ENCODE data around the gene C13orf42.
"Not testable (repeated sequence)": the region's sequence is repeated elsewhere in the genome, so short reads cannot be mapped to it uniquely, and the experiment has no call there.

C13orf42 gene

GRCh38 chr13:51120873-51121272, 9.8 kb upstream of the C13orf42 start:
- not testable (repeated sequence) for DNase-seq

GRCh38 chr13:51118809-51119431, 7.8 kb upstream of the C13orf42 start:
- no peak for DNase-seq

GRCh38 chr13:51113969-51114368, 2.9 kb upstream of the C13orf42 start:
- no peak for DNase-seq

- DNase-seq = no peak
These were observed 2.3 kb upstream of the C13orf42 start for GRCh38 chr13:51113186-51113881.

- DNase-seq = no peak
These were observed 1.7 kb upstream of the C13orf42 start for GRCh38 chr13:51112771-51113170.

GRCh38 chr13:51111997-51112396, 923 bp upstream of the C13orf42 start:
- DNase-seq = no peak

GRCh38 chr13:51107996-51108395, 3.1 kb downstream of the C13orf42 start:
- DNase-seq = no peak

GRCh38 chr13:51105046-51105445, 6.0 kb downstream of the C13orf42 start:
- no peak for DNase-seq

- DNase-seq = no peak
These were observed 9.3 kb downstream of the C13orf42 start for GRCh38 chr13:51101636-51102235.

GRCh38 chr13:51097353-51098043, 13.6 kb downstream of the C13orf42 start:
- DNase-seq = no peak

GRCh38 chr13:51096131-51096530, 14.9 kb downstream of the C13orf42 start:
- DNase-seq = no peak

- no peak for DNase-seq
These were observed 17.5 kb downstream of the C13orf42 start for GRCh38 chr13:51093574-51093973.

GRCh38 chr13:51091839-51092238, 19.2 kb downstream of the C13orf42 start:
- no peak for DNase-seq

- no peak for DNase-seq
These were observed 27.4 kb downstream of the C13orf42 start for GRCh38 chr13:51083706-51084105.

- DNase-seq = not testable (repeated sequence)
These were observed 30.5 kb downstream of the C13orf42 start for GRCh38 chr13:51080478-51081065.

GRCh38 chr13:51071493-51071892, 39.6 kb downstream of the C13orf42 start:
- DNase-seq = no peak

- peak; percentile 67 for DNase-seq
These were observed 40.9 kb downstream of the C13orf42 start for GRCh38 chr13:51070005-51070649.

GRCh38 chr13:51068501-51068900, 42.6 kb downstream of the C13orf42 start:
- DNase-seq = no peak

- DNase-seq = no peak
These were observed 43.4 kb downstream of the C13orf42 start for GRCh38 chr13:51067706-51068105.

GRCh38 chr13:51067210-51067701, 43.8 kb downstream of the C13orf42 start:
- no peak for DNase-seq

GRCh38 chr13:51066091-51066831, 44.8 kb downstream of the C13orf42 start:
- DNase-seq = no peak
